Liver (tissue), 9 donors: ENCODE data around the gene DNHD1. TPM values are rescaled to one million over a fixed set of nuclear protein-coding genes. Genes with fewer than 3 reads are reported as not detected.

ENCODE experiments used
- DNase-seq: peaks from one replicate; pipeline ENCODE4 v3.0.0-alpha.2; 2017; ENCODE audit warnings: low spot score
- H3K27ac ChIP-seq, 2 donors: one replicate each; pipeline ENCODE4 v1.7.0; 2013; ENCODE audit warnings: inconsistent platforms in 2 of 2, low read length in 2 of 2, control low read depth in 1 of 2, low read depth in 1 of 2, mild to moderate bottlenecking in 1 of 2
- H3K27me3 ChIP-seq, 4 donors: one replicate each; pipeline versions ENCODE4 v1.6.1 to v1.7.0; 2013; ENCODE audit warnings: low read length in 3 of 4, inconsistent platforms in 1 of 4, mild to moderate bottlenecking in 1 of 4, moderate library complexity in 1 of 4; ENCODE audit not compliant: control insufficient read depth in 4 of 4, insufficient read depth in 4 of 4
- H3K36me3 ChIP-seq, 4 donors: one replicate each; pipeline versions ENCODE4 v1.6.1 to v1.7.0; 2013; ENCODE audit warnings: low read length in 3 of 4, mild to moderate bottlenecking in 3 of 4, low read depth in 1 of 4, moderate library complexity in 1 of 4; ENCODE audit not compliant: control insufficient read depth in 4 of 4, insufficient read depth in 3 of 4
- H3K4me1 ChIP-seq, 4 donors: one replicate each; pipeline versions ENCODE4 v1.6.1 to v1.7.0; 2013; ENCODE audit warnings: low read length in 3 of 4, mild to moderate bottlenecking in 3 of 4, moderate library complexity in 1 of 4; ENCODE audit not compliant: control insufficient read depth in 4 of 4, insufficient read depth in 4 of 4
- H3K4me3 ChIP-seq, 3 donors: one replicate each; pipeline versions ENCODE4 v1.6.1 to v1.7.0; 2013; ENCODE audit warnings: low read length in 3 of 3, control low read depth in 1 of 3, low read depth in 1 of 3, mild to moderate bottlenecking in 1 of 3
- H3K9ac ChIP-seq, 2 donors: one replicate each; pipeline ENCODE4 v1.7.0; 2013; ENCODE audit warnings: low read length in 2 of 2, mild to moderate bottlenecking in 2 of 2, moderate library complexity in 2 of 2, control low read depth in 1 of 2, low read depth in 1 of 2
- H3K9me3 ChIP-seq, 4 donors: one replicate each; pipeline versions ENCODE4 v1.6.1 to v1.7.0; 2013; ENCODE audit warnings: low read length in 3 of 4; ENCODE audit not compliant: control insufficient read depth in 4 of 4
- ATF3 ChIP-seq: IDR thresholded peaks from 2 replicates; pipeline ENCODE4 v1.6.1; 2016; ENCODE audit warnings: antibody characterized with exemption
- CTCF ChIP-seq: fragments of 150-350 bp; IDR thresholded peaks from 2 replicates; pipeline ENCODE4 v1.5.1; 2017; ENCODE audit warnings: improper control_type of control experiment, low read depth, low read length; ENCODE audit not compliant: missing input control
- EGR1 ChIP-seq, 2 donors: IDR thresholded peaks; 2 replicates each; pipeline ENCODE4 v1.6.1; 2016 to 2018; ENCODE audit warnings: antibody characterized with exemption in 2 of 2, low read depth in 2 of 2
- FOXA1 ChIP-seq: IDR thresholded peaks from 2 replicates; pipeline ENCODE4 v1.6.1; 2016; ENCODE audit warnings: antibody characterized with exemption
- FOXA2 ChIP-seq: IDR thresholded peaks from 2 replicates; pipeline ENCODE4 v1.6.1; 2016; ENCODE audit warnings: antibody characterized with exemption
- GABPA ChIP-seq, 2 donors: IDR thresholded peaks in 1 of 2; conservative IDR thresholded peaks in 1 of 2; 2 replicates each; pipeline ENCODE4 v1.6.1; 2016; ENCODE audit warnings: antibody characterized with exemption in 2 of 2, mild to moderate bottlenecking in 1 of 2, moderate library complexity in 1 of 2
- HNF4A ChIP-seq, 2 donors: conservative IDR thresholded peaks; 2 replicates each; pipeline ENCODE4 v1.6.1; 2016; ENCODE audit warnings: antibody characterized with exemption in 2 of 2, mild to moderate bottlenecking in 2 of 2
- HNF4G ChIP-seq: IDR thresholded peaks from 2 replicates; pipeline ENCODE4 v1.6.1; 2016; ENCODE audit warnings: antibody characterized with exemption
- JUND ChIP-seq, 2 donors: IDR thresholded peaks; 2 replicates each; pipeline ENCODE4 v1.6.1; 2016; ENCODE audit warnings: antibody characterized with exemption in 2 of 2
- MAX ChIP-seq: IDR thresholded peaks from 2 replicates; pipeline ENCODE4 v1.6.1; 2016; ENCODE audit warnings: antibody characterized with exemption
- NR2F2 ChIP-seq: IDR thresholded peaks from 2 replicates; pipeline ENCODE4 v1.6.1; 2016; ENCODE audit warnings: antibody characterized with exemption
- RAD21 ChIP-seq, 2 donors: IDR thresholded peaks; 2 replicates each; pipeline ENCODE4 v1.6.1; 2016; ENCODE audit warnings: antibody characterized with exemption in 2 of 2, mild to moderate bottlenecking in 2 of 2
- REST ChIP-seq: IDR thresholded peaks from 2 replicates; pipeline ENCODE4 v1.6.1; 2016; ENCODE audit warnings: antibody characterized with exemption, mild to moderate bottlenecking
- RXRA ChIP-seq, 2 donors: IDR thresholded peaks; 2 replicates each; pipeline ENCODE4 v1.6.1; 2017 to 2018; ENCODE audit warnings: antibody characterized with exemption in 2 of 2, mild to moderate bottlenecking in 1 of 2
- SP1 ChIP-seq: IDR thresholded peaks from 2 replicates; pipeline ENCODE4 v1.6.1; 2018; ENCODE audit warnings: antibody characterized with exemption, mild to moderate bottlenecking
- TAF1 ChIP-seq: conservative IDR thresholded peaks from 2 replicates; pipeline ENCODE4 v1.6.1; 2016; ENCODE audit warnings: antibody characterized with exemption, mild to moderate bottlenecking
- YY1 ChIP-seq: IDR thresholded peaks from 2 replicates; pipeline ENCODE4 v1.6.1; 2016; ENCODE audit warnings: antibody characterized with exemption, mild to moderate bottlenecking
- ZBTB33 ChIP-seq: IDR thresholded peaks from 2 replicates; pipeline ENCODE4 v1.6.1; 2016; ENCODE audit warnings: antibody characterized with exemption
- WGBS: extraction: QIAGEN DNeasy Blood & Tissue Kit; methylation state at CpG from one replicate; pipeline ENCODE4 v1.1.7; 2013; 5-methylcytosine and 5-hydroxymethylcytosine counted together
- polyA plus RNA-seq, 2 donors: library from polyadenylated mRNA; stranded (reverse) in 1 of 2; unstranded in 1 of 2; fragments of 200-250 nt in 1 of 2; fragments of >200 nt in 1 of 2; fragmentation: Nextera tagmentation in 1 of 2; extraction: Ambion mirVana in 1 of 2; gene quantifications; one replicate each; pipeline versions ENCODE4 v1.2.1 to v1.2.3, GENCODE V29; 2013 to 2015
- total RNA-seq, 2 donors: library from RNA; depleted of rRNA; stranded (reverse); fragments of >200 nt; gene quantifications; one replicate each; pipeline ENCODE4 v1.2.3, GENCODE V29; 2014
- donor health status: healthy.
- donor health status: healthy.
- donor health status: healthy.
- donor health status: healthy.
- donor health status: healthy.

The DNHD1 gene
- total and polyA plus RNA-seq, 4 donors: 2.1 to 23.6 (median 5.0) TPM

- H3K4me1 ChIP-seq: peaks cover 15 to 27% (median 21%) of the 10 kb centered on the region in 4 donors
- no peak overlapping the region for H3K27ac ChIP-seq
- peaks cover 2 to 27% (median 16%) of the 10 kb centered on the region in 4 donors for H3K36me3 ChIP-seq
- H3K4me3 ChIP-seq: no peak overlapping the region
- no peak for TF ChIP-seq NR2F2
- TF ChIP-seq SP1: no peak
- no peak for TF ChIP-seq GABPA (IDR thresholded peaks at IDR 0.05 in 1 of 2, conservative IDR thresholded peaks at IDR 0.05 in 1 of 2)
- TF ChIP-seq YY1: no peak
- TF ChIP-seq TAF1: no peak
- TF ChIP-seq FOXA2: no peak
- no peak for TF ChIP-seq JUND (IDR thresholded peaks at IDR 0.05)
- TF ChIP-seq ATF3: no peak
- TF ChIP-seq CTCF: no peak
- TF ChIP-seq RXRA (IDR thresholded peaks at IDR 0.05): no peak
- TF ChIP-seq HNF4A (conservative IDR thresholded peaks at IDR 0.05): no peak
- TF ChIP-seq RAD21 (IDR thresholded peaks at IDR 0.05): no peak
- TF ChIP-seq ZBTB33: no peak
- TF ChIP-seq MAX: no peak
- TF ChIP-seq REST: no peak
- no peak for TF ChIP-seq HNF4G
- TF ChIP-seq EGR1 (IDR thresholded peaks at IDR 0.05; ENCODE audit: low read depth in 2 of 2): no peak
- TF ChIP-seq FOXA1: no peak
- no peak overlapping the region for H3K9ac ChIP-seq
- no peak for DNase-seq
- 84% methylated on average over 3 of the region's 3 CpGs for WGBS
- H3K27me3 ChIP-seq: no peaks in the 10 kb centered on the region
- H3K9me3 ChIP-seq: no peaks in the 10 kb centered on the region
Measured at GRCh38 chr11:6485661-6486060, 11.4 kb upstream of the DNHD1 start.
